ENCODE data around the gene FILIP1L. TPM values are rescaled to one million over a fixed set of nuclear protein-coding genes. Genes with fewer than 3 reads are reported as not detected.
A peak's percentile ranks its signal among the peaks of the same experiment; 100 is the strongest.

The FILIP1L gene
- polyA plus RNA-seq, 1 donor (not counting 4 experiments of a cell fraction or from before 2014, with no cell fraction given) = 14.7 TPM

DNA sequence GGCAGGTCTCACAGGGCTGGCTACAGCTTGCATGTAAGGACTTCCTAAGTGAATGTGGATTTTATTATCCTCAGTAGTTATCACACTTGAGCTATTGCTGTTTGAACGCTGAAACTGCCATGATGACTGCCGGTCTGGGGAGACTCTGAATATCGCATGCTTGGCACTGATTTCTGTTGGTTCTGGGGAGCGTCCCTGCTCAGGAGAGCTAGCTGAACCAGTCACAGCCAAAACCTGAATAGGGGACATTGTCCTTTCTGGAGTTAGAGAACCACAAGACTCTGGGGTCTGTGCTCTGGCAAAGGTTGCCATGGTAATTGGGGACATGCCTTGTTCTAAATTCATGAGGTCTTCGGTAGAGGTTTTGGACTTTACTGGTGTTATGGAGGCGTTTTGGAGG, 265.9 kb downstream of the FILIP1L start:
- no peaks in the 10 kb centered on the region for H3K4me1 ChIP-seq (ENCODE audit: control insufficient read depth, extremely low read depth, insufficient read depth, low read length)
- H3K36me3 ChIP-seq (ENCODE audit: control insufficient read depth in 2 of 2, extremely low read depth in 1 of 2, insufficient read depth in 2 of 2, low read length in 2 of 2) = peaks cover 2 to 3% of the 10 kb centered on the region in 2 experiments
- H2AFZ ChIP-seq (ENCODE audit: control insufficient read depth, low read length) = no peak overlapping the region
- no peak overlapping the region for H3K4me2 ChIP-seq (ENCODE audit: control insufficient read depth, extremely low read depth, insufficient read depth, low read depth, low read length)
- no peak overlapping the region for H3K27ac ChIP-seq (ENCODE audit: control insufficient read depth, insufficient read depth, low read length)
- peaks cover 28% of the 10 kb centered on the region for H3K79me2 ChIP-seq (ENCODE audit: control insufficient read depth, insufficient read depth, low read length)
- H3K9me3 ChIP-seq (ENCODE audit: control insufficient read depth, low read depth, low read length) = no peaks in the 10 kb centered on the region
- no peaks in the 10 kb centered on the region for H3K27me3 ChIP-seq (ENCODE audit: control insufficient read depth, extremely low read depth, insufficient read depth, low read length)
- H3K4me3 ChIP-seq (ENCODE audit: control insufficient read depth in 2 of 3, extremely low read depth in 1 of 3, insufficient read depth in 2 of 3, low read depth in 1 of 3, low read length in 3 of 3) = no peak overlapping the region
- FAIRE-seq (no peak), DNase-seq (ENCODE audit: low read depth, low spot score) (no peak)
- no peaks in the 10 kb centered on the region for H4K20me1 ChIP-seq (ENCODE audit: control insufficient read depth, extremely low read depth, insufficient read depth, low read length)
- dilution Hi-C loops (cut with MboI; ENCODE audit: extremely low pct_ligation_motif_present, low sequenced_read_pairs) = no loop called here
- TF ChIP-seq, protein P1, sequence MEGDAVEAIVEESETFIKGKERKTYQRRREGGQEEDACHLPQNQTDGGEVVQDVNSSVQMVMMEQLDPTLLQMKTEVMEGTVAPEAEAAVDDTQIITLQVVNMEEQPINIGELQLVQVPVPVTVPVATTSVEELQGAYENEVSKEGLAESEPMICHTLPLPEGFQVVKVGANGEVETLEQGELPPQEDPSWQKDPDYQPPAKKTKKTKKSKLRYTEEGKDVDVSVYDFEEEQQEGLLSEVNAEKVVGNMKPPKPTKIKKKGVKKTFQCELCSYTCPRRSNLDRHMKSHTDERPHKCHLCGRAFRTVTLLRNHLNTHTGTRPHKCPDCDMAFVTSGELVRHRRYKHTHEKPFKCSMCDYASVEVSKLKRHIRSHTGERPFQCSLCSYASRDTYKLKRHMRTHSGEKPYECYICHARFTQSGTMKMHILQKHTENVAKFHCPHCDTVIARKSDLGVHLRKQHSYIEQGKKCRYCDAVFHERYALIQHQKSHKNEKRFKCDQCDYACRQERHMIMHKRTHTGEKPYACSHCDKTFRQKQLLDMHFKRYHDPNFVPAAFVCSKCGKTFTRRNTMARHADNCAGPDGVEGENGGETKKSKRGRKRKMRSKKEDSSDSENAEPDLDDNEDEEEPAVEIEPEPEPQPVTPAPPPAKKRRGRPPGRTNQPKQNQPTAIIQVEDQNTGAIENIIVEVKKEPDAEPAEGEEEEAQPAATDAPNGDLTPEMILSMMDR (optimal IDR thresholded peaks at IDR 0.05 in 1 of 3, IDR thresholded peaks at IDR 0.05 in 1 of 3, conservative IDR thresholded peaks at IDR 0.05 in 1 of 3; ENCODE audit: extremely low read depth in 1 of 3, insufficient read depth in 2 of 3, low read length in 3 of 3) = no peak
- TF ChIP-seq EZH2 (IDR thresholded peaks at IDR 0.05; ENCODE audit: low read length) = no peak
- H3K9me1 ChIP-seq (ENCODE audit: control insufficient read depth, extremely low read depth, insufficient read depth, low read length) = no peaks in the 10 kb centered on the region
- no peak overlapping the region for H3K9ac ChIP-seq (ENCODE audit: control insufficient read depth, extremely low read depth, insufficient read depth, low read length)

DNA sequence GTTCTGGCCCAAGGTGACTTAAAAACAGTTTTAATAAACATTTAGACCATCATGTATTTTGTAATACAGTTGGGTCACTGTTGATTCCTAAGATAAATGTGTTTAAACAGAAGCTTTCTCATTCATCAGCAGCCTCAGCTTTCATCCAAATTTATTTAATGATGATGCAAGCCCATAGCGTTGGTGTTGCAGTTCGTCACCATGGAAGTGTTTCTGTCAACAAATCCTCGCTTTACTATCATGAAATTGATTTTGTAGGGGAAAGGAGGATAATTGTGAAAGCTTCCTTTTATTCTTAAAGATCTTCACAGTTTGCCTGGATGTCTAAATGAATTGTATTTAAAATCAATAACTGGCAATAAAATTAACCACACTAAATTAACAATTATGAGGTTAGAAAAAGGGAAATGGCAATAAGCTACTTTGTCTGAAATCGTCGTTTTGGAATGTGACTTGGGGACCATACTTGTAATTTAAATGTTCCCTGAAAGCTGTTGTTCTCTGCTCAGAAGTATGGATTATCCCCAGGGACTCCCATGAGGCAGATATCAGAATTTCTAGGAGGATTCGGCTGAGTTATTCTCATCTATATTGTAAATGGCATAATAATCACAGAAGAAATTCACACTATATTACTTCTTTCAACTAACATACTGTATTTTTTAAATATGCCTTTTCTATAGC, 267.7 kb downstream of the FILIP1L start:
- Histone ChIP-seq H3K36me3 (ENCODE audit: control insufficient read depth in 2 of 2, extremely low read depth in 1 of 2, insufficient read depth in 2 of 2, low read length in 2 of 2) (peaks cover 2 to 3% of the 10 kb centered on the region in 2 experiments), H3K4me2 (ENCODE audit: control insufficient read depth, extremely low read depth, insufficient read depth, low read depth, low read length) (peak overlapping the region; percentile 1), H3K9me3 (ENCODE audit: control insufficient read depth, low read depth, low read length) (no peaks in the 10 kb centered on the region), H4K20me1 (ENCODE audit: control insufficient read depth, extremely low read depth, insufficient read depth, low read length) (no peaks in the 10 kb centered on the region), H3K9me1 (ENCODE audit: control insufficient read depth, extremely low read depth, insufficient read depth, low read length) (no peaks in the 10 kb centered on the region), H2AFZ (ENCODE audit: control insufficient read depth, low read length) (no peak overlapping the region), H3K4me3 (ENCODE audit: control insufficient read depth in 2 of 3, extremely low read depth in 1 of 3, insufficient read depth in 2 of 3, low read depth in 1 of 3, low read length in 3 of 3) (no peak overlapping the region), H3K9ac (ENCODE audit: control insufficient read depth, extremely low read depth, insufficient read depth, low read length) (no peak overlapping the region), H3K27ac (ENCODE audit: control insufficient read depth, insufficient read depth, low read length) (peak overlapping the region; percentile 47), H3K4me1 (ENCODE audit: control insufficient read depth, extremely low read depth, insufficient read depth, low read length) (no peaks in the 10 kb centered on the region), H3K27me3 (ENCODE audit: control insufficient read depth, extremely low read depth, insufficient read depth, low read length) (no peaks in the 10 kb centered on the region), H3K79me2 (ENCODE audit: control insufficient read depth, insufficient read depth, low read length) (peaks cover 26% of the 10 kb centered on the region)
- TF ChIP-seq, protein P1 (optimal IDR thresholded peaks at IDR 0.05 in 1 of 3, IDR thresholded peaks at IDR 0.05 in 1 of 3, conservative IDR thresholded peaks at IDR 0.05 in 1 of 3; ENCODE audit: extremely low read depth in 1 of 3, insufficient read depth in 2 of 3, low read length in 3 of 3) = no peak
- TF ChIP-seq EZH2 (IDR thresholded peaks at IDR 0.05; ENCODE audit: low read length) = no peak
- dilution Hi-C loops (cut with MboI; ENCODE audit: extremely low pct_ligation_motif_present, low sequenced_read_pairs) = no loop called here
- FAIRE-seq = no peak
- DNase-seq (ENCODE audit: low read depth, low spot score) = no peak

All from keratinocyte (primary cell).